Measurements from ENCODE around the gene ZNF444.

DNA sequence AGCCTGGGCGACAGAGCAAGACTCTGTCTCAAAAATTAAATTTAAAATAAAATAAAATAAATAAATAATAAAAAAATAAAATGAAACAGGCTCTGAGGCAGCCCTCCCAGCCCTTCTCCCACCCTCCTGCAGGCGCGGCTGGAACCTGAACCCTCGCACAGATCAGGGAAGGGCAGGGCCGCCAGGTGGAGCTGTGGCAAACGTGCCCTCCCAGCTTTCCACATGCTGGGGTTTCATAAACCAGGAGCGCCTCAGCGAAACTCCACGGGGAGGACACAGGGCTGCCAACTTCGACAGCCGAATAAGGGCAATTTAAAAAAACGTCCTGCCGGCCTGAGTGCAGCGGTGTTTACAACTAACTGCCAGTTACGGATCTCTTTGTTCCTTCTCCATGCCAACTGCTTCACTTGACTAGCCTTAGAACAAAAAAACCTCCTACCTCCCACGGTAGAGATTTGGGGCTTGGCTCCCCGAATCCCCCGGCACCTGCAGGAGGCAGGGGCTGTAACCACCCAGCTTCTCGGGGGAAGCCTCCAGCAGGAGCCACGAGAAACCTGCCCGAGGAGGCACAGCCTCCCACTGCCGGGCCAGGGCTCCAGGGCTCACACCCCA lies 35.9 kb upstream of the ZNF444 start:
- peak in 3 of 4 donors; percentile 57 to 67 (median 66) for TF ChIP-seq POLR2AphosphoS5 (IDR thresholded peaks at IDR 0.05)
- TF ChIP-seq, protein P1, sequence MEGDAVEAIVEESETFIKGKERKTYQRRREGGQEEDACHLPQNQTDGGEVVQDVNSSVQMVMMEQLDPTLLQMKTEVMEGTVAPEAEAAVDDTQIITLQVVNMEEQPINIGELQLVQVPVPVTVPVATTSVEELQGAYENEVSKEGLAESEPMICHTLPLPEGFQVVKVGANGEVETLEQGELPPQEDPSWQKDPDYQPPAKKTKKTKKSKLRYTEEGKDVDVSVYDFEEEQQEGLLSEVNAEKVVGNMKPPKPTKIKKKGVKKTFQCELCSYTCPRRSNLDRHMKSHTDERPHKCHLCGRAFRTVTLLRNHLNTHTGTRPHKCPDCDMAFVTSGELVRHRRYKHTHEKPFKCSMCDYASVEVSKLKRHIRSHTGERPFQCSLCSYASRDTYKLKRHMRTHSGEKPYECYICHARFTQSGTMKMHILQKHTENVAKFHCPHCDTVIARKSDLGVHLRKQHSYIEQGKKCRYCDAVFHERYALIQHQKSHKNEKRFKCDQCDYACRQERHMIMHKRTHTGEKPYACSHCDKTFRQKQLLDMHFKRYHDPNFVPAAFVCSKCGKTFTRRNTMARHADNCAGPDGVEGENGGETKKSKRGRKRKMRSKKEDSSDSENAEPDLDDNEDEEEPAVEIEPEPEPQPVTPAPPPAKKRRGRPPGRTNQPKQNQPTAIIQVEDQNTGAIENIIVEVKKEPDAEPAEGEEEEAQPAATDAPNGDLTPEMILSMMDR (IDR thresholded peaks at IDR 0.05), result peak; percentile 71 to 78 (median 78)

Measured in sigmoid colon (tissue), 4 donors.